ENCODE data around the gene LY6G6C. TPM values are rescaled to one million over a fixed set of nuclear protein-coding genes. Genes with fewer than 3 reads are reported as not detected.

Gene LY6G6C
- total and polyA plus RNA-seq, 2 experiments from 2014 or later, result not detected

DNA sequence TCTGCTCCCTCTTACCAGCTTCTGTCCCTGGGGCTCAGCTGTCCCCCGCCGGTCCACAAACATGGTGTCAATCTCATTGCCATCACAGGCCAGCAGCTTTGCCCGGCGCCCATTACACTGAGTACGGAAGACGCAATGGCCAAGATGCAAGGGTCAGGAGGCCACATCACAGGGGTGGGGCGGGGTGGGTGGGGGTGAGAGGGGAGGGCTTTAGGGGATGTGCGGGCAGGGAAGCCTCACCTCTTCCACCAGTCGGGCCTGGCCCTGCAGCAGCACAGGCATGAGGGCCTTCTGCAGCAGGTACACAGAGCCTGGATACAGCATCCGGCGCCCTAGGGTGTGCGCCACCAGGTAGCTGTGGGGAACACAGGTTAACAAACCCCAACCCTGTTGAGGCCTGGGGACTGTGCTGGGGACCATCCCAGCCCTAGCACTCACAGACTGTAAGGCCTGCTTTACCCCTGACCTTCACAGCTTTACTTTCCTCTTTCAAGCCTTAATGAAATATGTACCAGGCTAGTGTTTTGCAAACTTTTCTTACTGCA lies 29.9 kb downstream of the LY6G6C start:
- Histone ChIP-seq H3F3A (replicated peaks; ENCODE audit: low read depth) (no peaks in the 10 kb centered on the region), H2AFZ (no peak overlapping the region), H4K20me1 (replicated peaks; ENCODE audit: insufficient read depth) (no peaks in the 10 kb centered on the region), H3K27ac (ENCODE audit: low read depth) (no peak overlapping the region), H3K36me3 (ENCODE audit: insufficient read depth) (peaks cover 6% of the 10 kb centered on the region; the same call in 1 of the 2 replicates), H3K79me2 (replicated peaks; ENCODE audit: insufficient read depth) (no peaks in the 10 kb centered on the region), H3K9me2 (ENCODE audit: insufficient read depth) (no peaks in the 10 kb centered on the region), H3K4me1 (ENCODE audit: insufficient read depth) (no peaks in the 10 kb centered on the region), H3K4me2 (no peak overlapping the region), H3K4me3 (no peak overlapping the region), H3K27me3 (ENCODE audit: insufficient read depth) (no peaks in the 10 kb centered on the region)
- Mint-ChIP-seq H3K4me1 (no peaks in the 10 kb centered on the region; the same call in 2 of the 3 replicates), H3K27ac (no peak overlapping the region), H3K4me3 (no peak overlapping the region), H3K9me3 (no peaks in the 10 kb centered on the region), H3K36me3 (ENCODE audit: low read depth) (peaks cover 21% of the 10 kb centered on the region), H3K27me3 (ENCODE audit: insufficient read depth, low read depth, poor library complexity) (peaks cover 3% of the 10 kb centered on the region)
- ATAC-seq (no peak), DNase-seq (ENCODE audit: low spot score) (no peak)
- TF ChIP-seq POLR2AphosphoS5 (IDR thresholded peaks at IDR 0.05; ENCODE audit: low read depth) (no peak), ZNF114 (CRISPR knock-in tag; IDR thresholded peaks at IDR 0.05) (no peak), ZNF331 (CRISPR knock-in tag; IDR thresholded peaks at IDR 0.05; ENCODE audit: low read depth) (no peak)

- H3K36me3 ChIP-seq (ENCODE audit: insufficient read depth), result peaks cover 6% of the 10 kb centered on the region; the same call in 1 of the 2 replicates
- TF ChIP-seq NANOG (IDR thresholded peaks at IDR 0.05; ENCODE audit: borderline replicate concordance), result no peak
- no peak for TF ChIP-seq ETS1 (IDR thresholded peaks at IDR 0.05)
- TF ChIP-seq, protein P1, sequence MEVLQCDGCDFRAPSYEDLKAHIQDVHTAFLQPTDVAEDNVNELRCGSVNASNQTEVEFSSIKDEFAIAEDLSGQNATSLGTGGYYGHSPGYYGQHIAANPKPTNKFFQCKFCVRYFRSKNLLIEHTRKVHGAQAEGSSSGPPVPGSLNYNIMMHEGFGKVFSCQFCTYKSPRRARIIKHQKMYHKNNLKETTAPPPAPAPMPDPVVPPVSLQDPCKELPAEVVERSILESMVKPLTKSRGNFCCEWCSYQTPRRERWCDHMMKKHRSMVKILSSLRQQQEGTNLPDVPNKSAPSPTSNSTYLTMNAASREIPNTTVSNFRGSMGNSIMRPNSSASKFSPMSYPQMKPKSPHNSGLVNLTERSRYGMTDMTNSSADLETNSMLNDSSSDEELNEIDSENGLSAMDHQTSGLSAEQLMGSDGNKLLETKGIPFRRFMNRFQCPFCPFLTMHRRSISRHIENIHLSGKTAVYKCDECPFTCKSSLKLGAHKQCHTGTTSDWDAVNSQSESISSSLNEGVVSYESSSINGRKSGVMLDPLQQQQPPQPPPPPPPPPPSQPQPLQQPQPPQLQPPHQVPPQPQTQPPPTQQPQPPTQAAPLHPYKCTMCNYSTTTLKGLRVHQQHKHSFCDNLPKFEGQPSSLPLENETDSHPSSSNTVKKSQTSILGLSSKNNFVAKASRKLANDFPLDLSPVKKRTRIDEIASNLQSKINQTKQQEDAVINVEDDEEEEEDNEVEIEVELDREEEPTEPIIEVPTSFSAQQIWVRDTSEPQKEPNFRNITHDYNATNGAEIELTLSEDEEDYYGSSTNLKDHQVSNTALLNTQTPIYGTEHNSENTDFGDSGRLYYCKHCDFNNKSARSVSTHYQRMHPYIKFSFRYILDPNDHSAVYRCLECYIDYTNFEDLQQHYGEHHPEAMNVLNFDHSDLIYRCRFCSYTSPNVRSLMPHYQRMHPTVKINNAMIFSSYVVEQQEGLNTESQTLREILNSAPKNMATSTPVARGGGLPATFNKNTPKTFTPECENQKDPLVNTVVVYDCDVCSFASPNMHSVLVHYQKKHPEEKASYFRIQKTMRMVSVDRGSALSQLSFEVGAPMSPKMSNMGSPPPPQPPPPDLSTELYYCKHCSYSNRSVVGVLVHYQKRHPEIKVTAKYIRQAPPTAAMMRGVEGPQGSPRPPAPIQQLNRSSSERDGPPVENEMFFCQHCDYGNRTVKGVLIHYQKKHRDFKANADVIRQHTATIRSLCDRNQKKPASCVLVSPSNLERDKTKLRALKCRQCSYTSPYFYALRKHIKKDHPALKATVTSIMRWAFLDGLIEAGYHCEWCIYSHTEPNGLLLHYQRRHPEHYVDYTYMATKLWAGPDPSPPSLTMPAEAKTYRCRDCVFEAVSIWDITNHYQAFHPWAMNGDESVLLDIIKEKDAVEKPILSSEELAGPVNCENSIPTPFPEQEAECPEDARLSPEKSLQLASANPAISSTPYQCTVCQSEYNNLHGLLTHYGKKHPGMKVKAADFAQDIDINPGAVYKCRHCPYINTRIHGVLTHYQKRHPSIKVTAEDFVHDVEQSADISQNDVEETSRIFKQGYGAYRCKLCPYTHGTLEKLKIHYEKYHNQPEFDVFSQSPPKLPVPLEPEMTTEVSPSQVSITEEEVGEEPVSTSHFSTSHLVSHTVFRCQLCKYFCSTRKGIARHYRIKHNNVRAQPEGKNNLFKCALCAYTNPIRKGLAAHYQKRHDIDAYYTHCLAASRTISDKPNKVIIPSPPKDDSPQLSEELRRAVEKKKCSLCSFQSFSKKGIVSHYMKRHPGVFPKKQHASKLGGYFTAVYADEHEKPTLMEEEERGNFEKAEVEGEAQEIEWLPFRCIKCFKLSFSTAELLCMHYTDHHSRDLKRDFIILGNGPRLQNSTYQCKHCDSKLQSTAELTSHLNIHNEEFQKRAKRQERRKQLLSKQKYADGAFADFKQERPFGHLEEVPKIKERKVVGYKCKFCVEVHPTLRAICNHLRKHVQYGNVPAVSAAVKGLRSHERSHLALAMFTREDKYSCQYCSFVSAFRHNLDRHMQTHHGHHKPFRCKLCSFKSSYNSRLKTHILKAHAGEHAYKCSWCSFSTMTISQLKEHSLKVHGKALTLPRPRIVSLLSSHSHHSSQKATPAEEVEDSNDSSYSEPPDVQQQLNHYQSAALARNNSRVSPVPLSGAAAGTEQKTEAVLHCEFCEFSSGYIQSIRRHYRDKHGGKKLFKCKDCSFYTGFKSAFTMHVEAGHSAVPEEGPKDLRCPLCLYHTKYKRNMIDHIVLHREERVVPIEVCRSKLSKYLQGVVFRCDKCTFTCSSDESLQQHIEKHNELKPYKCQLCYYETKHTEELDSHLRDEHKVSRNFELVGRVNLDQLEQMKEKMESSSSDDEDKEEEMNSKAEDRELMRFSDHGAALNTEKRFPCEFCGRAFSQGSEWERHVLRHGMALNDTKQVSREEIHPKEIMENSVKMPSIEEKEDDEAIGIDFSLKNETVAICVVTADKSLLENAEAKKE (CRISPR knock-in tag; IDR thresholded peaks at IDR 0.05), result no peak
- no peak for TF ChIP-seq JUNB (IDR thresholded peaks at IDR 0.05; ENCODE audit: unreplicated experiment)
- TF ChIP-seq POLR2AphosphoS5 (IDR thresholded peaks at IDR 0.05; ENCODE audit: low read depth), result no peak
- TF ChIP-seq ZNF331 (CRISPR knock-in tag; IDR thresholded peaks at IDR 0.05; ENCODE audit: low read depth), result no peak
- TF ChIP-seq ZNF114 (CRISPR knock-in tag; IDR thresholded peaks at IDR 0.05), result no peak
- TF ChIP-seq CREB1 (CRISPR knock-in tag; IDR thresholded peaks at IDR 0.05; ENCODE audit: low read depth), result no peak
- TF ChIP-seq CTCF (conservative IDR thresholded peaks at IDR 0.05; ENCODE audit: low read depth in 2 of 2), result no peak
- no peak for TF ChIP-seq EZH2phosphoT487 (IDR thresholded peaks at IDR 0.05; ENCODE audit: unreplicated experiment)
- no peak for TF ChIP-seq EZH2 (IDR thresholded peaks at IDR 0.05; ENCODE audit: low read depth, unreplicated experiment)
- no peak for TF ChIP-seq STAT1 (IDR thresholded peaks at IDR 0.05; ENCODE audit: unreplicated experiment)
Measured at GRCh38 chr6:31691078-31691463, 30.5 kb downstream of the LY6G6C start.

More at GRCh38 chr6:31691078-31691463, 30.5 kb downstream of the LY6G6C start:
- H3K4me2 ChIP-seq, result no peak overlapping the region
- H3K4me1 ChIP-seq (ENCODE audit: insufficient read depth), result no peaks in the 10 kb centered on the region
- peaks cover 3% of the 10 kb centered on the region for H3K27me3 Mint-ChIP-seq (ENCODE audit: insufficient read depth, low read depth, poor library complexity)
- H2AFZ ChIP-seq, result no peak overlapping the region
- no peak overlapping the region for H3K4me3 ChIP-seq
- no peak for ATAC-seq
- no peaks in the 10 kb centered on the region for H3K9me3 Mint-ChIP-seq
- no peaks in the 10 kb centered on the region for H3K79me2 ChIP-seq (replicated peaks; ENCODE audit: insufficient read depth)
- H3K27ac Mint-ChIP-seq, result no peak overlapping the region
- no peaks in the 10 kb centered on the region for H3K27me3 ChIP-seq (ENCODE audit: insufficient read depth)
- H3K4me1 Mint-ChIP-seq, result no peaks in the 10 kb centered on the region; the same call in 2 of the 3 replicates
- H3K36me3 Mint-ChIP-seq (ENCODE audit: low read depth), result peaks cover 21% of the 10 kb centered on the region
- H3K9me2 ChIP-seq (ENCODE audit: insufficient read depth), result no peaks in the 10 kb centered on the region
- H3F3A ChIP-seq (replicated peaks; ENCODE audit: low read depth), result no peaks in the 10 kb centered on the region
- DNase-seq (ENCODE audit: low spot score), result no peak
- H3K4me3 Mint-ChIP-seq, result no peak overlapping the region
- no peaks in the 10 kb centered on the region for H4K20me1 ChIP-seq (replicated peaks; ENCODE audit: insufficient read depth)
- H3K27ac ChIP-seq (ENCODE audit: low read depth), result no peak overlapping the region
